ENCODE results near the gene NR6A1. TPM values are rescaled to one million over a fixed set of nuclear protein-coding genes. Genes with fewer than 3 reads are reported as not detected.

NR6A1 gene
- polyA plus RNA-seq, 2 of the 4 experiments (the other 2 are of a cell fraction) = 1.7 to 3.3 TPM

DNA sequence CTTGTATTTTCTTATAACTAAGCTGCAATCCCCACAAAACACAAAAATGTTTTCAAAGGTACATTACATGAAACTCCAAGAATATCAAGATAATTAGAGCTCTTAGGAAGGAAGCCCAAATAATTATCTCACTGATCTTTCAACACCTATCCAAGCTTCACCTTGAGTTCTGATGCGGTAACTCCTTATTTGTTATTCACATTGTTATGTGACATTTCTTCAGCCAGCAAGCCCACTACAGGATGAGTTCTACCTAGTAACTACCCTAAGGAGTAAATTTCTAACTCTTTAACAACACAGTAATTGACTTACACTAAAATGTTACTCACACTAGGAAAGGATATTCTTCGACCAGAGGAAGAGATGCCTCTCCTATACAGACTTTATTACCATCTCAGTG lies 9.9 kb downstream of the NR6A1 start:
- DNase-seq (ENCODE audit: low read depth in 1 of 2, low spot score in 1 of 2) = no peak
- ATAC-seq = no peak
- CTCF ChIA-PET = interaction anchor here (0.6 to 19.4 kb wide), 7 partner anchors 11 to 144 kb away, joined by 3 to 166 read pairs (median 11); partner anchors contain the start of genes NR6A1 and WDR38
- Histone ChIP-seq H3K27ac (no peak overlapping the region), H3K4me2 (no peak overlapping the region), H3K4me3 (no peak overlapping the region), H3K4me1 (peaks cover 18% of the 10 kb centered on the region), H3K9me3 (no peaks in the 10 kb centered on the region)
- TF ChIP-seq EHF (CRISPR knock-in tag; IDR thresholded peaks at IDR 0.05) (no peak), SREBF2 (IDR thresholded peaks at IDR 0.05) (no peak), JUNB (IDR thresholded peaks at IDR 0.05) (no peak), HOXB5 (CRISPR knock-in tag; IDR thresholded peaks at IDR 0.05) (no peak), MAZ (IDR thresholded peaks at IDR 0.05; ENCODE audit: borderline replicate concordance, low read depth, low read length) (no peak), CBX2 (IDR thresholded peaks at IDR 0.05; ENCODE audit: borderline replicate concordance, low read depth) (no peak), NPAS2 (CRISPR knock-in tag; IDR thresholded peaks at IDR 0.05; ENCODE audit: borderline replicate concordance) (no peak), HEYL (CRISPR knock-in tag; IDR thresholded peaks at IDR 0.05) (no peak), REST (IDR thresholded peaks at IDR 0.05) (no peak), GATA3 (IDR thresholded peaks at IDR 0.05; ENCODE audit: borderline replicate concordance) (no peak), POLR2AphosphoS2 (conservative IDR thresholded peaks at IDR 0.05; ENCODE audit: low read length) (no peak), PHF8 (IDR thresholded peaks at IDR 0.05; ENCODE audit: borderline replicate concordance, low read depth) (no peak), HOXB13 (CRISPR knock-in tag; IDR thresholded peaks at IDR 0.05; ENCODE audit: low read depth) (no peak), MYC (IDR thresholded peaks at IDR 0.05; ENCODE audit: borderline replicate concordance, low read length) (no peak), MAX (IDR thresholded peaks at IDR 0.05) (no peak), RNF2 (IDR thresholded peaks at IDR 0.05; ENCODE audit: borderline replicate concordance, low read depth) (no peak), ESRRA (IDR thresholded peaks at IDR 0.05; ENCODE audit: borderline replicate concordance, low read length) (no peak)
- TF ChIP-seq, protein P1, sequence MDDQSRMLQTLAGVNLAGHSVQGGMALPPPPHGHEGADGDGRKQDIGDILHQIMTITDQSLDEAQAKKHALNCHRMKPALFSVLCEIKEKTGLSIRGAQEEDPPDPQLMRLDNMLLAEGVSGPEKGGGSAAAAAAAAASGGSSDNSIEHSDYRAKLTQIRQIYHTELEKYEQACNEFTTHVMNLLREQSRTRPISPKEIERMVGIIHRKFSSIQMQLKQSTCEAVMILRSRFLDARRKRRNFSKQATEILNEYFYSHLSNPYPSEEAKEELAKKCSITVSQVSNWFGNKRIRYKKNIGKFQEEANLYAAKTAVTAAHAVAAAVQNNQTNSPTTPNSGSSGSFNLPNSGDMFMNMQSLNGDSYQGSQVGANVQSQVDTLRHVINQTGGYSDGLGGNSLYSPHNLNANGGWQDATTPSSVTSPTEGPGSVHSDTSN (IDR thresholded peaks at IDR 0.05) = no peak
- TF ChIP-seq, protein P2, sequence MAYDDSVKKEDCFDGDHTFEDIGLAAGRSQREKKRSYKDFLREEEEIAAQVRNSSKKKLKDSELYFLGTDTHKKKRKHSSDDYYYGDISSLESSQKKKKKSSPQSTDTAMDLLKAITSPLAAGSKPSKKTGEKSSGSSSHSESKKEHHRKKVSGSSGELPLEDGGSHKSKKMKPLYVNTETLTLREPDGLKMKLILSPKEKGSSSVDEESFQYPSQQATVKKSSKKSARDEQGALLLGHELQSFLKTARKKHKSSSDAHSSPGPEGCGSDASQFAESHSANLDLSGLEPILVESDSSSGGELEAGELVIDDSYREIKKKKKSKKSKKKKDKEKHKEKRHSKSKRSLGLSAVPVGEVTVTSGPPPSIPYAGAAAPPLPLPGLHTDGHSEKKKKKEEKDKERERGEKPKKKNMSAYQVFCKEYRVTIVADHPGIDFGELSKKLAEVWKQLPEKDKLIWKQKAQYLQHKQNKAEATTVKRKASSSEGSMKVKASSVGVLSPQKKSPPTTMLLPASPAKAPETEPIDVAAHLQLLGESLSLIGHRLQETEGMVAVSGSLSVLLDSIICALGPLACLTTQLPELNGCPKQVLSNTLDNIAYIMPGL (CRISPR knock-in tag; IDR thresholded peaks at IDR 0.05; ENCODE audit: borderline replicate concordance) = no peak
- no peak for FAIRE-seq
- POLR2A ChIA-PET = interaction anchor here (1.7 kb wide), 1 partner anchor 10 kb away, joined by 5 read pairs; the partner anchor contains the start of gene NR6A1
- 82% methylated on average over 2 of the region's 2 CpGs for WGBS (ENCODE audit: missing lambda C conversion rate)

GRCh38 chr9:124760719-124761118 lies 10.4 kb downstream of the NR6A1 start:
- Histone ChIP-seq H3K4me3 (no peak overlapping the region), H3K4me2 (no peak overlapping the region), H3K4me1 (peaks cover 21% of the 10 kb centered on the region), H3K9me3 (no peaks in the 10 kb centered on the region), H3K27ac (no peak overlapping the region)
- ChIA-PET POLR2A (interaction anchor here (1.7 kb wide), 1 partner anchor 10 kb away, joined by 5 read pairs; the partner anchor contains the start of gene NR6A1), CTCF (interaction anchor here (0.6 to 19.4 kb wide), 8 partner anchors 11 to 209 kb away, joined by 3 to 166 read pairs (median 8); partner anchors contain the start of genes NR6A1 and WDR38)
- ATAC-seq (no peak), DNase-seq (ENCODE audit: low read depth in 1 of 2, low spot score in 1 of 2) (no peak), FAIRE-seq (no peak)
- WGBS (ENCODE audit: missing lambda C conversion rate) = 89% methylated on average over 2 of the region's 2 CpGs
- TF ChIP-seq SREBF2 (IDR thresholded peaks at IDR 0.05) (no peak), CBX8 (IDR thresholded peaks at IDR 0.05) (no peak), TP53 (CRISPR knock-in tag; IDR thresholded peaks at IDR 0.05) (no peak), JUN (IDR thresholded peaks at IDR 0.05) (no peak), MAFK (IDR thresholded peaks at IDR 0.05; ENCODE audit: partially characterized antibody) (no peak), POLR2AphosphoS2 (conservative IDR thresholded peaks at IDR 0.05; ENCODE audit: low read length) (no peak), RAD21 (conservative IDR thresholded peaks at IDR 0.05 in 1 of 2, IDR thresholded peaks at IDR 0.05 in 1 of 2) (no peak), KDM1A (IDR thresholded peaks at IDR 0.05; ENCODE audit: low read depth) (no peak), CHD4 (IDR thresholded peaks at IDR 0.05; ENCODE audit: borderline replicate concordance) (no peak), PHF8 (IDR thresholded peaks at IDR 0.05; ENCODE audit: borderline replicate concordance, low read depth) (no peak), HOXB5 (CRISPR knock-in tag; IDR thresholded peaks at IDR 0.05) (no peak), FOXS1 (CRISPR knock-in tag; IDR thresholded peaks at IDR 0.05) (no peak), BCL3 (IDR thresholded peaks at IDR 0.05) (no peak)
- TF ChIP-seq, protein P1 (IDR thresholded peaks at IDR 0.05) = no peak

All from A549 (cell line).